ENCODE data around the gene UNC13D. TPM values are rescaled to one million over a fixed set of nuclear protein-coding genes. Genes with fewer than 3 reads are reported as not detected.

Gene UNC13D
- total RNA-seq, 1 experiment from 2014 or later: 3.5 TPM

DNA sequence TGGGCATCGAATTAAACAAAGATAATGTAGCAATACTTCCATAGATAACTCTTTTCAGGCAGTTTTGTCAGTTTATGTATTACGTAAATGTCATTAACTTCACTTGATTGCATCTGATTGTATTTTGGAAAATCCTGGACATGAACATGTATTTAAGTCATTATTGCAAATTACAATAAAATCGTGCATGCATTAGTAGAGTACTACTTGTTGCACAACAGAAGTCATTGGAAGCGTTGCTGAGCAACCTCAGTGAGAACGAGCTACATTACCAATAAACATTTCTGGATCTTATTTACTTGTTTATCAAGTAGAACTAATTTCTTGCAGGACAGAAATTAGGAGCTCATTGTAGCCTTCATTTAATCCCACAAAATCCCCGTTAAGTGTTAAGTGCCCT lies 53.0 kb downstream of the UNC13D start:
- H3K27me3 Mint-ChIP-seq (ENCODE audit: insufficient read depth, unreplicated experiment): no peaks in the 10 kb centered on the region
- no peaks in the 10 kb centered on the region for H3K9me3 Mint-ChIP-seq (ENCODE audit: unreplicated experiment)
- POLR2A ChIA-PET: interaction anchor here (1.4 to 3.0 kb wide), 4 partner anchors 12 to 81 kb away, joined by 3 to 9 read pairs (median 6); partner anchors contain the start of gene WBP2

GRCh38 chr17:75785016-75785890 lies 59.0 kb downstream of the UNC13D start:
- no peaks in the 10 kb centered on the region for H3K27me3 Mint-ChIP-seq (ENCODE audit: insufficient read depth, unreplicated experiment)
- intact Hi-C loops (cut with micrococcal nuclease): no loop called here
- ChIA-PET POLR2A (interaction anchor here (0.6 to 6.0 kb wide), 24 partner anchors 8 to 554 kb away, joined by 3 to 91 read pairs (median 5); partner anchors contain the start of genes GALK1, ITGB4, RECQL5 and SAP30BP), CTCF (interaction anchor here (1.2 to 1.7 kb wide), 3 partner anchors 20 to 112 kb away, joined by 3 to 5 read pairs (median 4); partner anchors contain the start of genes GALK1 and WBP2)
- H3K4me3 Mint-ChIP-seq (ENCODE audit: unreplicated experiment): peak overlapping the region; percentile 80
- H3K9me3 Mint-ChIP-seq (ENCODE audit: unreplicated experiment): no peaks in the 10 kb centered on the region
- H3K4me1 Mint-ChIP-seq (ENCODE audit: insufficient read depth, unreplicated experiment): peaks cover 15% of the 10 kb centered on the region
- BruUV-seq (replicated peaks): TSS peak; percentile 63
- peak overlapping the region; percentile 96 for H3K27ac Mint-ChIP-seq (ENCODE audit: low read depth, unreplicated experiment)
- peak; percentile 89 for DNase-seq (ENCODE audit: unreplicated experiment)
- no peak for TF ChIP-seq CTCF (IDR thresholded peaks at IDR 0.05; ENCODE audit: unreplicated experiment)
- H3K36me3 Mint-ChIP-seq (ENCODE audit: insufficient read depth, unreplicated experiment): peaks cover 11% of the 10 kb centered on the region

More for the DNA sequence above, 53.0 kb downstream of the UNC13D start:
- Mint-ChIP-seq H3K27ac (ENCODE audit: low read depth, unreplicated experiment) (no peak overlapping the region), H3K36me3 (ENCODE audit: insufficient read depth, unreplicated experiment) (peaks cover 2% of the 10 kb centered on the region), H3K4me3 (ENCODE audit: unreplicated experiment) (no peak overlapping the region), H3K4me1 (ENCODE audit: insufficient read depth, unreplicated experiment) (peaks cover 1% of the 10 kb centered on the region)
- DNase-seq (ENCODE audit: unreplicated experiment): no peak
- no peak for TF ChIP-seq CTCF (IDR thresholded peaks at IDR 0.05; ENCODE audit: unreplicated experiment)
- CTCF ChIA-PET: interaction anchor here (0.6 to 1.5 kb wide), 5 partner anchors 8 to 57 kb away, joined by 3 to 6 read pairs (median 4); no protein-coding TSS in a partner anchor
- BruUV-seq (replicated peaks): no TSS peak
- intact Hi-C loops (cut with micrococcal nuclease): no loop called here

DNA sequence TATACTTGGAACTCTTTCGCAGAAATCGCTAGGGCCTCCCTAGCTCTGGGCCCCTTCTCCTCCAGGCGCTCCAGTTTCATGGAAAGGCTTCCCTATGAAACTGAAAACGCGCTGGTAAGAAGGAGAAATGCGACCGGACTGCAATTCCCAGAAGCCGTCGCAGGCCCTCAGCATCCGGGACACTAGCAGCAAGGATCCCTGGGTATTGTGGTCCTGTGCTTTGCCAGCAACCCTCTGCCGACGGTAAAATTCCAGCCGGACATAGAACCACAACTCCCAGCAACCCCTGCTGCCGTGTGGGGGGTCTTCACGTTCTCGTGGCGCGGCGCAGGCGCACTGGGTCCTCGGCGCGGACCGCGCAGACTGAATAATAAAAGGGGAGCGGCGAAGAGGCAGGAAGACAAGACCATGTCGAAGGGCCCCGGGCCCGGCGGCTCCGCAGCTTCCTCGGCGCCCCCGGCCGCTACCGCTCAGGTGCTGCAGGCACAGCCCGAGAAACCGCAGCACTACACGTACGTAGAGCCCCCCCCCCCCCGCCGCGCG lies 59.7 kb downstream of the UNC13D start, which contains the start of gene UNK:
UNK (plus strand) TSS at position 334 of the 543 bp plus-strand sequence; CDS start at position 409, 75 bp downstream.
- Mint-ChIP-seq H3K27me3 (ENCODE audit: insufficient read depth, unreplicated experiment) (no peaks in the 10 kb centered on the region), H3K27ac (ENCODE audit: low read depth, unreplicated experiment) (peak within 1 kb of the TSS; percentile 96), H3K9me3 (ENCODE audit: unreplicated experiment) (no peaks in the 10 kb centered on the region), H3K4me1 (ENCODE audit: insufficient read depth, unreplicated experiment) (peaks cover 19% of the 10 kb centered on the region), H3K36me3 (ENCODE audit: insufficient read depth, unreplicated experiment) (peaks cover 18% of the 10 kb centered on the region), H3K4me3 (ENCODE audit: unreplicated experiment) (peak within 1 kb of the TSS; percentile 80)
- BruUV-seq (replicated peaks): no TSS peak
- CTCF ChIA-PET: interaction anchor here (0.7 to 2.1 kb wide), 6 partner anchors 19 to 213 kb away, joined by 3 to 6 read pairs (median 4); partner anchors contain the start of genes GALK1 and WBP2
- intact Hi-C loops (cut with micrococcal nuclease): no loop called here
- POLR2A ChIA-PET: interaction anchor here (0.6 to 6.0 kb wide), 26 partner anchors 9 to 555 kb away, joined by 3 to 91 read pairs (median 6); partner anchors contain the start of genes GALK1, ITGB4, MRPL38 and RECQL5
- TF ChIP-seq CTCF (IDR thresholded peaks at IDR 0.05; ENCODE audit: unreplicated experiment): no peak
- DNase-seq (ENCODE audit: unreplicated experiment): peak; percentile 99
